GM18526 (cell line): ENCODE data around the gene CNBP.

ENCODE experiments used
- POLR2A ChIP-seq: IDR thresholded peaks from 3 replicates; pipeline ENCODE4 v1.6.1; 2011; ENCODE audit not compliant: insufficient read length; ENCODE audit errors: extremely low read depth

Gene CNBP

GRCh38 chr3:129197321-129197720 lies 13.6 kb upstream of the CNBP start:
- TF ChIP-seq POLR2A: no peak

DNA sequence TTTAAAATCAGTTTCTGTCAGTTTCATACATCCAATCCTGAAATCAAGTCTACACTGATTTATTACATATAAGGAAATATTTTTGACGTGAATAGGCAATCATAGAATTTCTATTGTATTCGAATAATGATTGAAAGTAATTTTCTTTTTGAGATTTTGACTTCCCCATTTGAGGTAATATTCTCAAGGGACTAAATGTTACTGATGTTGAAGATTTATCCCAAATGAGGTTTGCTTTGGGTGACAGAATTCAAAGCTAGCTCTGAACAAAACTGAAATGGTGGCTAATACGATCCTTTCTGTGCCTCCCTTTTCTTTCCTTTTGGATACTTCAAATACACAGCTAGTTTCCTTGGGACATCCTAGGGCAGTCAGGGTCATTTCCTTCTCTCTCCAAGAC lies 12.9 kb upstream of the CNBP start:
- no peak for TF ChIP-seq POLR2A

DNA sequence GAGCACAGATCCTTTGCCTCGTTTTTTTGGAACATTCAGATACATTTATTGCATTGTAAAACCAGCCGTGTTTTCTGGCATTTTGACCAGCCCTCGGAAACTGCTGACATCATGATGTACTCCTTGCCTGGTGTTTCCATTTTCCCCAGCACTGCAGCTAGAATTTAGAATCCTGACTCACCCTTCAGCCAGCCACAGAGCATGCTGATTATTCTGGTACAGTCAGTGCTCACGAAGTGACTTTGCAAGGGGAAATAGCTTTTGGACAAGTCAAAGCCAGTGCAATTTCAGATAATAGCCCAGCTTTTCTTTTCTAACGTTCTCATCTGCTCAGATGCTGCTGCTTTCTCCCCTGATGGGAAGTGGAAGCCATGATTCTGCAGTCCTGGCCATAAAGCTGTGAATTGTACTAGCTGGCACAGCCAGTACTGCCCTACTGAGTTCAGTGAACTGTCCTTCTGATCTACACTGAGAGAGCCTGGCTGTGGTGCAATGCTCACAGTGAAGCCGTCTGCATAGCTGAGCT lies 12.1 kb upstream of the CNBP start:
- TF ChIP-seq POLR2A: no peak

DNA sequence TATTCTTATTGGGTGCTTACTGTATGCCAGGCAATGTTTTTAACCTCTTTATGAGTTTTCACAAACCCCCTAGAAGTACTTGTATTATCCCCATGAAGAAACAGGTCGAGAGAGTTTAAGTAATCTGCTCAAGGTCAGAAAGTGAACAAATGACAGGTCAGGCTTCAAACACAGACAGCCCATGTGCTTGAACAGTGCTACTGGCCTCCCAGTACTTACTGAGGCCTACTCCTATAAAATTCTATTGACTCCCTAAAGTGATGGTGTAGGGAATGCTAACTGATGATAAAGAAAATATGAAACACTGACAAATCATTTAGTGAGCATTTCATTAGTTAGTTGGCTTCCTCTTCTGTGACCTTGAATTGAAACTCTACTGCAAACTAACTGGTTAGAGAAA lies 4.2 kb upstream of the CNBP start:
- no peak for TF ChIP-seq POLR2A

DNA sequence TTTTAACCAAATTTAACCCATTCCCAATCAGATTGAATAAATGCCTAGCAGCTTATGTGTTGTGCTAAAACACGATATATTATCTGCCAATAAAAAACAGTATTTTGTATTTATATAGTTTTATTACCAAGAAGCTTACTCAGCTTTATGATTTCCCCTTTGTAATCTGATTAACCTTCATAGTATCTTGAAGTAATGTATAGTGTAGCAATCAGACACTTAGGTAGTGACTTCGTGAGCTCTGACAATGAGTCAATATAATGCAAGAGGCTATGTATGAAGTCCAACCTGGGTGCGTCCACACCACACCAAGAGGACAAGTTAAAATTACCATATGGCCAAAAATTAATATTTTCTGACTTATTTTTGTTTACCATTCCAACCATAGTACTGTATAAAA lies 2.1 kb upstream of the CNBP start:
- TF ChIP-seq POLR2A: no peak

DNA sequence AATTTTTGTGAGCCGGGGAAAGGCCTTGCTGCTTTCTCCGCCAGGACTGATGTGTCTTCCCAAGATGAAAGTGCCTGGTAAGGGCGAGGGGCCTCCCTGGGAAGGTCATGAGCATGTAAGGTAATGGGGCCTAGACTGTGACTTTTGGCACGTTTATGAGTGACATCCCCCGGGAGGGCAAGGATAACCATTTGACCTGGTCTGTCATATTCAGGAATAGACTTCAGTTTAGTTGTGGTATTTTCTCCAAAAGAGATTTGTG lies 631 bp upstream of the CNBP start:
- TF ChIP-seq POLR2A: no peak

- TF ChIP-seq POLR2A: no peak
Observed at GRCh38 chr3:129182390-129183185, 1.1 kb downstream of the CNBP start.

DNA sequence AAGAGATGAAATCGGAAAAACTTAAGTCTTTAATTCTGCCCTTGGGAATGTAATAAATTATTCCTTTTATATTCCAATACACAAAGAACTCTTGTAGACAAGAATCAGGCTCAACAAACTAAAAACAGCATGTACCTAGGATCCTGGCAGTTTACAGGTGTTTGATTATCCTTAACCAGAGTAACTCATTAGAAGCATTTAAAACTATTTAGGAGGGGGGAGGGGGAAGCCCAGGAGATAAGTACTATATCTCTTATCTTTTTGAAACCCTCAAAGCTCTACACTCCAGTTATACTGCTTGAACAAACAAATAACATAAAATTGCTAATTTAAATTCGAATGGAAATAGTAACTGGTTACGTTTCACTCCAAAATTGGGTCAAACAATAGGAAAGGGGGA lies 1.9 kb downstream of the CNBP start:
- TF ChIP-seq POLR2A: no peak

GRCh38 chr3:129180461-129180860 lies 3.2 kb downstream of the CNBP start:
- TF ChIP-seq POLR2A: no peak

DNA sequence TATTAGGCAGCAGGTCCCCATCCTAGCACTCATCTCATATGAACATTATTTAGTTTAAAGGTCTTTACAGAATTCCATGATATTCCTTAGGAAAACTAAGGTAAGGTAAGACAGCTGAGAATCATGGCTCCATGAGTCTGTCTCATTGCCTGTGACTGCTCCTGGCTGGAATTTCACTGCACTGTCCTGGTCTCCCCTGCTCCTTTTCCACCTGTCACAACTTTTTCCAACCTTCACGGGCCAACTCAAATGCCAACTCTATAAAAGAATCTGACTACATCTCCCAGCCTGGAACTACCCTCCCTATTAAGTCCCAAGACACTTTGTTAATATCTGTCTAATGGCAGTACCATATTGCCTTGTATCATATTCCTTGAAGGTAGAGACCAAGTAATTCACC lies 7.6 kb downstream of the CNBP start:
- no peak for TF ChIP-seq POLR2A

DNA sequence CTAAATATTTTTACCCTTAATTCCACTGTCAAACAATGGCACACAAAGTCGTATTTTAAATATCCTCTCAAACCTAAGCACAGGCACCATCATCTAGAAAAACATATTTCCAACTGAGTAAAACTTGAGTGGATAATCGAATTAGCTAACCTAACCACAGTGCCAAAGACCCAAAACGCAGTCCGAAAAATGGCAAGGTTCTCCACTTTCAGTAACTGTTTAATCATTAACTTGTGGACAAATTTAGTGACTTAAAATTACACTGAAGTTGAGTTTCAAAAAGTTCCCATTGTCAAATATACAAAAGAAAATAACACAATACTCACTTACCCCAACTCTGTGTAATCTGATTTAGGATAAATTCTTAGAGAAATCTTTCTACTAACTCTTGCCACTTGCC lies 10.0 kb downstream of the CNBP start:
- TF ChIP-seq POLR2A: no peak

GRCh38 chr3:129173206-129173605 lies 10.5 kb downstream of the CNBP start:
- no peak for TF ChIP-seq POLR2A

DNA sequence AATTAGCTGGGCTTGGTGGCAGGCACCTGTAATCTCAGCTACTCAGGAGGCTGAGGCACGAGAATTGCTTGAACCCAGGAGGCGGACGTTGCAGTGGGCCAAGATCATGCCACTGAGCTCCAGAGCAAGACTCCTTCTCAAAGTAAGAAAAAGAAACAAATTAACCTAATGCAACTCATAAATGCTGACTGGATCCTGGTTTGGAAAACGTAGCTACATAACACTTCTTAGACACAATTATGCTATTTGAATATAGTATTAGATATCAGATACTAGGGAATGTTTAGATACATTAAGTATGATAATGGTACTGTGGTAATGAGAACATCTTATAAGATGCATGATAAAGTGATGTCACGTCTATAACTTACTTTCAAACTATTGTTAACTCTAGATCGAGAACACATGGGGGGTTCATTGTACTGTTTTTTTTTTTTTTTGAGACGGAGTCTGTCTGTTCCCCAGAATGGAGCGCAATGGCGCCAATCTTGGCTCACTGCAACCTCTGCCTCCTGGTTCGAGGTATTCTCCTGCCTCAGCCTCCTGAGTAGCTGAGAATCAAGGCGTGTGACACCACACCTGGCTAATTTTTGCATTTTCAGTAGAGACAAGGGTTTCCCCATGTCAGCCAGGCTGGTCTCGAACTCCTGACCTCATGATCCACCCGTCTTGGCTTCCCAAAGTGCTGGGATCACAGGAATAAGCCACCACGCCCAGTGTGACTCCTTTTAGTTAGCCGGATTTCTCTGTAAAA lies 16.9 kb downstream of the CNBP start:
- TF ChIP-seq POLR2A: no peak

- no peak for TF ChIP-seq POLR2A
Observed at GRCh38 chr3:129164500-129164899, 19.2 kb downstream of the CNBP start.

DNA sequence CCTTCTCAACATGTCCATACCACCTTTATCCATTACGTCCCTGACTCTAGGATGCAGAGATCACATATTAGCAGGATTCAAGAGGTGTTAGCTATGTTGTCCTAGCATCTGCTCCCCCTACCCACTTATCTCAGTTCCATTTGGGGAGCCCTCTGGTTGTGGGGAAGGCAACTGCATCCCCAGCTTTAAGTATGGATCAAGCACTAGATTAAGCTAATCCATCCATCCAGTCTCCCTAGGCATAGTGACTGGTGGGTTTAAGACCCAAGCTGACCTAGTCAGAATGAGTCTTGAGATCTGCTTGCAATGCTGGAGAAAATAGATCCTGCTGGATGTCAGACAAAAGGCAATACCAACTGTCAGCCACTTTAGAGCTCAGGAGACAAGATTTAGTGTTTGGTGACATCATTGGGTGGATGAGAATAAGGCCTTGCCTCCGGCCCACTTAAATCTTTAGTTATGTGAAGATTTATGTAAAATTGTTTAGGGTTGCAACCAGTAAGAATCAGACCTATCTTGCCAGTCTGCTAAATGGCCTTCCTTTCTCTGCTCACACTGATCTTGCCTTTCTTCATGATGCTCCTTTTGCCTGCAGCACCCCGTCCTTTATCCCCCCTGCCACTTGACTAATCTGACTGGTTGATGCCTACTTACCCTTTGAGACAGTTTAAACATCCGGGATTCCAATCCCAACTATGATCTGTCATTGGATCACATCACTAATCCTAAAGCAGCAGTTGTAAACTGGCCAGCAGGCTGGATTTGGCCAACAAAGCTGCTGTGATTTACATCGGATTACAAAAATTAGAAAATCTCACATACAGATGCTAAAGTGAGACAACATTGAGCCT lies 20.7 kb downstream of the CNBP start:
- TF ChIP-seq POLR2A: no peak

- TF ChIP-seq POLR2A: no peak
Observed at GRCh38 chr3:129161860-129162271, 21.8 kb downstream of the CNBP start.
